ENCODE measurements around the gene LIPK. TPM values are rescaled to one million over a fixed set of nuclear protein-coding genes. Genes with fewer than 3 reads are reported as not detected.
"Not testable (repeated sequence)": the region's sequence is repeated elsewhere in the genome, so short reads cannot be mapped to it uniquely, and the experiment has no call there.

LIPK gene
- total RNA-seq, 2 donors from 2014 or later, result not detected

DNA sequence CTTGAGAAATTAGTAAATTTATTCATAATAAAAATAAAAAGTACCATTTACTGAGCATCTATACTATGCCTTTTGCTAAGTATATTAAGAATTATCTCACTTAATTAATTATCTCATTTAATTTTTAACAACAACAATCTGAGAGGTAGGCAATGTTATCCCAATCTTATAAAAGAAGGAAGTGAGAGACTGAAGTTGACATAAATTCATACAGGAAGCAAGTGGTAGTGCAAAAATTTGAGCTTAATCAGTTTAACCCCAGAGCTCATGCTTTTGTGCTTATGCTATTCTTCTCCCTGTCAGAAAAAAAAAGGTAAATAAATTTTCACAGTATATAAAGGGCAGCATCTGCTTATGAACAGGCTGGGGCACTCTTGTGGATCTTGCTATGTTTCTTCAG lies 44.5 kb upstream of the LIPK start:
- TF ChIP-seq, protein P1, sequence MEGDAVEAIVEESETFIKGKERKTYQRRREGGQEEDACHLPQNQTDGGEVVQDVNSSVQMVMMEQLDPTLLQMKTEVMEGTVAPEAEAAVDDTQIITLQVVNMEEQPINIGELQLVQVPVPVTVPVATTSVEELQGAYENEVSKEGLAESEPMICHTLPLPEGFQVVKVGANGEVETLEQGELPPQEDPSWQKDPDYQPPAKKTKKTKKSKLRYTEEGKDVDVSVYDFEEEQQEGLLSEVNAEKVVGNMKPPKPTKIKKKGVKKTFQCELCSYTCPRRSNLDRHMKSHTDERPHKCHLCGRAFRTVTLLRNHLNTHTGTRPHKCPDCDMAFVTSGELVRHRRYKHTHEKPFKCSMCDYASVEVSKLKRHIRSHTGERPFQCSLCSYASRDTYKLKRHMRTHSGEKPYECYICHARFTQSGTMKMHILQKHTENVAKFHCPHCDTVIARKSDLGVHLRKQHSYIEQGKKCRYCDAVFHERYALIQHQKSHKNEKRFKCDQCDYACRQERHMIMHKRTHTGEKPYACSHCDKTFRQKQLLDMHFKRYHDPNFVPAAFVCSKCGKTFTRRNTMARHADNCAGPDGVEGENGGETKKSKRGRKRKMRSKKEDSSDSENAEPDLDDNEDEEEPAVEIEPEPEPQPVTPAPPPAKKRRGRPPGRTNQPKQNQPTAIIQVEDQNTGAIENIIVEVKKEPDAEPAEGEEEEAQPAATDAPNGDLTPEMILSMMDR (IDR thresholded peaks at IDR 0.05), result no peak
- TF ChIP-seq POLR2A (IDR thresholded peaks at IDR 0.05), result no peak
- Histone ChIP-seq H3K27me3 (no peaks in the 10 kb centered on the region), H3K27ac (no peak overlapping the region), H3K9me3 (no peaks in the 10 kb centered on the region), H3K36me3 (replicated peaks in 1 of 2; ENCODE audit: insufficient read depth in 1 of 2, low read depth in 2 of 2) (no peaks in the 10 kb centered on the region), H3K4me3 (no peak overlapping the region), H3K4me1 (no peaks in the 10 kb centered on the region)
- ATAC-seq, result no peak
- intact Hi-C loops (cut with DNase I), result no loop called here
- DNase-seq, result no peak

DNA sequence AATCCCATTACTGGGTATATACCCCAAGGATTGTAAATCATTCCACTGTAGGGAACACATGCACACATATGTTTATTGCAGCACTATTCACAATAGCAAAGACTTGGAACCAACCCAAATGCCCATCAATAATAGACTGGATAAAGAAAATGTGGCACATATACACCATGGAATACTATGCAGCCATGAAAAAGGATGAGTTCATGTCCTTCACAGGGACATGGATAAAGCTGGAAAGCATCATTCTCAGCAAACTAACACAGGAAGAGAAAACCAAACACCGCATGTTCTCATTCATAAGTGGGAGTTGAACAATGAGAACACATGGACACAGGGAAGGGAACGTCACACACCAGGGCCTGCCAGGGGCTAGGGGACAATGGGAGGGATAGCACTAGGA lies 42.9 kb upstream of the LIPK start:
- H3K4me3 ChIP-seq; H3K4me1 ChIP-seq; DNase-seq; ATAC-seq; H3K27me3 ChIP-seq; H3K9me3 ChIP-seq; H3K27ac ChIP-seq; intact Hi-C loops (cut with DNase I); H3K36me3 ChIP-seq (replicated peaks in 1 of 2; ENCODE audit: insufficient read depth in 1 of 2, low read depth in 2 of 2): not testable (repeated sequence)
- 89 to 90% methylated on average over 2 of the region's 2 CpGs for WGBS, 2 donors

DNA sequence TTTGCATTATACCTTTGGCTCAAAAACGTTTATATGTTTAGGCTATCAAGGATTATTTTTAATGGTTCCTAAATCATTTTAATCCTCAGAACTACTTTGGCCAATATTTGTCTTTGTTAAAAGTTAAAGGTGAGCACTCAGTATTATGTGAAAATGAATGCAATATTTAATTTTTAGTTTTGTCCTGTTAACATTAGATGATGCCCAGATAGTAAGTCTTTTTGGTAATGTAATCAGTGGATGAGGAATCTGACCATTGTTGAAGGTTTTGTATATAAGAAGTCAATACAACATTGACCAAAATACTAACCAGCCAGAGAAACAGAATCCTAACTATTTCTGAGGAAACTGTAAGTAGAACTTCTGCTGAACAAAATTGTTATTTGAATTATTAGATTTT lies 41.9 kb upstream of the LIPK start, which contains the start of gene LIPF:
Gene LIPF (plus strand): TSS at position 301 of the 400 bp plus-strand sequence. CDS start 2,856 bp downstream, outside the sequence.
- Histone ChIP-seq H3K4me3 (no peak within 1 kb of the TSS), H3K36me3 (replicated peaks in 1 of 2; ENCODE audit: insufficient read depth in 1 of 2, low read depth in 2 of 2) (no peaks in the 10 kb centered on the region), H3K4me1 (no peaks in the 10 kb centered on the region), H3K27me3 (no peaks in the 10 kb centered on the region), H3K9me3 (no peaks in the 10 kb centered on the region), H3K27ac (no peak within 1 kb of the TSS)
- TF ChIP-seq POLR2A (IDR thresholded peaks at IDR 0.05), result no peak
- TF ChIP-seq, protein P1 (IDR thresholded peaks at IDR 0.05), result no peak
- DNase-seq (no peak), ATAC-seq (no peak)
- WGBS, 2 donors, result 18 to 28% methylated on average over 1 of the region's 1 CpG
- intact Hi-C loops (cut with DNase I), result no loop called here

DNA sequence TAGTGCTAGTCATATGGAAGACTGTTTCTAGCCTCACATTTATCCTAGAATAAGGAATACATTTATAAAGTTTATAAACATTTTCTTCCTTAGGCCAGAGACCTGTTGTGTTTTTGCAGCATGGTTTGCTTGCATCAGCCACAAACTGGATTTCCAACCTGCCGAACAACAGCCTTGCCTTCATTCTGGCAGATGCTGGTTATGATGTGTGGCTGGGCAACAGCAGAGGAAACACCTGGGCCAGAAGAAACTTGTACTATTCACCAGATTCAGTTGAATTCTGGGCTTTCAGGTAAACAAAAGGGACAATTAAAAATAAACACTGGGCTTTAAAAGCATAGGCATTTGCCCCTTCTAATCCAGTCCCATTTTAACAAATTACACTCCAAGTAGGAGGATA lies 37.6 kb upstream of the LIPK start:
- 88 to 94% methylated on average over 1 of the region's 1 CpG for WGBS, 2 donors
- no peak for DNase-seq
- intact Hi-C loops (cut with DNase I), result no loop called here
- H3K4me1 ChIP-seq, result no peaks in the 10 kb centered on the region
- no peak for ATAC-seq
- no peaks in the 10 kb centered on the region for H3K36me3 ChIP-seq (replicated peaks in 1 of 2; ENCODE audit: insufficient read depth in 1 of 2, low read depth in 2 of 2)
- no peak overlapping the region for H3K4me3 ChIP-seq
- H3K27ac ChIP-seq, result no peak overlapping the region
- H3K9me3 ChIP-seq, result no peaks in the 10 kb centered on the region
- TF ChIP-seq, protein P1 (IDR thresholded peaks at IDR 0.05), result no peak
- no peak for TF ChIP-seq POLR2A (IDR thresholded peaks at IDR 0.05)
- no peaks in the 10 kb centered on the region for H3K27me3 ChIP-seq

DNA sequence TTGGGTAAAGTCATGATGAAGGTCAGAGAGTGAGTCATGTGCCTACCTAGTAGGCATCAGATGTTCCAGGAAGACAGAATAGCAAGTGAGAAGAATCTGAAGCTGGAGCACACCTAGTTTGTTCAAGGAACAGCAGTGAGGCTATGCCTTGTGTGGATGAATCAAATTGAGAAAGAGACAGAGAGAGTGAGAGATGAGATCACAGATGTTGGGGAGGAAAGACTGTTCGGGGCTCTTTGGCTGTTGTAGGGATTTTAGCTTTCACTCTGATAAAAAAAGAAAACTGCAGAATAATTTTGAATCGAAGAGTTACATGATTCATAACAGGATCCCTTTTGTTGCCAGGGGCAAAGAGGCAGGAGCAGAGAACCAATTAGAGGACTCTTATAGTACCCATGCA lies 35.6 kb upstream of the LIPK start:
- intact Hi-C loops (cut with DNase I), result no loop called here
- no peaks in the 10 kb centered on the region for H3K36me3 ChIP-seq (replicated peaks in 1 of 2; ENCODE audit: insufficient read depth in 1 of 2, low read depth in 2 of 2)
- no peaks in the 10 kb centered on the region for H3K4me1 ChIP-seq
- 71 to 86% methylated on average over 2 of the region's 2 CpGs for WGBS, 2 donors
- ATAC-seq, result no peak
- H3K27me3 ChIP-seq, result no peaks in the 10 kb centered on the region
- DNase-seq, result no peak
- no peak for TF ChIP-seq POLR2A (IDR thresholded peaks at IDR 0.05)
- TF ChIP-seq, protein P1 (IDR thresholded peaks at IDR 0.05), result no peak
- H3K27ac ChIP-seq, result no peak overlapping the region
- H3K9me3 ChIP-seq, result no peaks in the 10 kb centered on the region
- no peak overlapping the region for H3K4me3 ChIP-seq
